ENCODE data around the gene PPP2R1A. TPM values are rescaled to one million over a fixed set of nuclear protein-coding genes. Genes with fewer than 3 reads are reported as not detected.
A peak's percentile ranks its signal among the peaks of the same experiment; 100 is the strongest.

The PPP2R1A gene
- total RNA-seq, 2 donors from 2014 or later = 284 to 322 TPM

GRCh38 chr19:52217576-52217975 lies 27.7 kb downstream of the PPP2R1A start:
- TF ChIP-seq CTCF (IDR thresholded peaks at IDR 0.05) = no peak
- Histone ChIP-seq H3K36me3 (peaks cover 100% of the 10 kb centered on the region), H3K27ac (no peak overlapping the region), H3K4me1 (no peaks in the 10 kb centered on the region), H3K9me3 (no peaks in the 10 kb centered on the region), H3K4me3 (no peak overlapping the region), H3K27me3 (no peaks in the 10 kb centered on the region)
- DNase-seq (ENCODE audit: low spot score) = peak; percentile 48

GRCh38 chr19:52219611-52220010 lies 29.8 kb downstream of the PPP2R1A start:
- Histone ChIP-seq H3K27me3 (no peaks in the 10 kb centered on the region), H3K9me3 (no peaks in the 10 kb centered on the region), H3K4me1 (no peaks in the 10 kb centered on the region), H3K36me3 (peaks cover 100% of the 10 kb centered on the region), H3K4me3 (no peak overlapping the region), H3K27ac (no peak overlapping the region)
- no peak for DNase-seq (ENCODE audit: low spot score)
- no peak for TF ChIP-seq CTCF (IDR thresholded peaks at IDR 0.05)

- TF ChIP-seq CTCF (IDR thresholded peaks at IDR 0.05) = no peak
- H3K27me3 ChIP-seq = no peaks in the 10 kb centered on the region
- H3K9me3 ChIP-seq = no peaks in the 10 kb centered on the region
- no peaks in the 10 kb centered on the region for H3K4me1 ChIP-seq
- H3K36me3 ChIP-seq = peaks cover 99% of the 10 kb centered on the region
- H3K4me3 ChIP-seq = no peak overlapping the region
- DNase-seq (ENCODE audit: low spot score) = no peak
- no peak overlapping the region for H3K27ac ChIP-seq
Observed at GRCh38 chr19:52221031-52221430, 31.2 kb downstream of the PPP2R1A start.

- Histone ChIP-seq H3K27me3 (no peaks in the 10 kb centered on the region), H3K4me3 (no peak overlapping the region), H3K4me1 (no peaks in the 10 kb centered on the region), H3K9me3 (no peaks in the 10 kb centered on the region), H3K27ac (no peak overlapping the region), H3K36me3 (peaks cover 99% of the 10 kb centered on the region)
- DNase-seq (ENCODE audit: low spot score) = no peak
- no peak for TF ChIP-seq CTCF (IDR thresholded peaks at IDR 0.05)
Observed at GRCh38 chr19:52221831-52222375, 32.1 kb downstream of the PPP2R1A start.

- H3K27me3 ChIP-seq = no peaks in the 10 kb centered on the region
- no peaks in the 10 kb centered on the region for H3K4me1 ChIP-seq
- DNase-seq (ENCODE audit: low spot score) = no peak
- TF ChIP-seq CTCF (IDR thresholded peaks at IDR 0.05) = no peak
- H3K4me3 ChIP-seq = no peak overlapping the region
- H3K36me3 ChIP-seq = peaks cover 91% of the 10 kb centered on the region
- no peak overlapping the region for H3K27ac ChIP-seq
- no peaks in the 10 kb centered on the region for H3K9me3 ChIP-seq
Observed at GRCh38 chr19:52224211-52224610, 34.4 kb downstream of the PPP2R1A start.

- DNase-seq (ENCODE audit: low spot score) = no peak
- Histone ChIP-seq H3K4me3 (no peak overlapping the region), H3K9me3 (no peaks in the 10 kb centered on the region), H3K36me3 (peaks cover 66% of the 10 kb centered on the region), H3K4me1 (no peaks in the 10 kb centered on the region), H3K27ac (no peak overlapping the region), H3K27me3 (no peaks in the 10 kb centered on the region)
- TF ChIP-seq CTCF (IDR thresholded peaks at IDR 0.05) = no peak
Observed at GRCh38 chr19:52226652-52227051, 36.8 kb downstream of the PPP2R1A start.
